Spleen (tissue), 7 donors: ENCODE data around the gene GSTA5.
"Not testable (repeated sequence)": the region's sequence is repeated elsewhere in the genome, so short reads cannot be mapped to it uniquely, and the experiment has no call there.

Source experiments
- CTCF ChIP-seq, 11 experiments: fragments of 200-600 bp in 7 of 11; fragments of 450-650 bp in 4 of 11; sonication (generic) in 4 of 11; IDR thresholded peaks in 8 of 11; conservative IDR thresholded peaks in 3 of 11; 1 replicate in 7 of 11; 2 replicates in 4 of 11; pipeline versions ENCODE4 v1.4.0 to v1.8.0; 2016 to 2021; ENCODE audit warnings: antibody characterized with exemption in 11 of 11, inconsistent platforms in 4 of 11, mild to moderate bottlenecking in 1 of 11
- POLR2A ChIP-seq, 3 donors: fragments of 450-650 bp; IDR thresholded peaks; one replicate each; pipeline ENCODE4 v1.5.1; 2017; ENCODE audit warnings: antibody characterized with exemption in 3 of 3, mild to moderate bottlenecking in 1 of 3
- POLR2AphosphoS5 ChIP-seq, 3 donors: sonication (generic); formaldehyde crosslinking; IDR thresholded peaks; one replicate each; pipeline ENCODE4 v1.5.1; 2017; ENCODE audit warnings: antibody characterized with exemption in 3 of 3
- donor health status: DM: no; HTN: no; CAD: no; lungs with moderate emphysema.
- donor health status: DM: no; HTN: no; CAD: no.
- donor health status: DM: no; HTN: no; CAD: no.

GRCh38 chr6:52814545-52814944 lies 26.1 kb downstream of the GSTA5 start:
- not testable (repeated sequence) for TF ChIP-seq CTCF (IDR thresholded peaks at IDR 0.05 in 8 of 11, conservative IDR thresholded peaks at IDR 0.05 in 3 of 11); POLR2AphosphoS5 (IDR thresholded peaks at IDR 0.05); POLR2A (IDR thresholded peaks at IDR 0.05)
